T-helper 17 cell (primary cell): ENCODE measurements around the gene AP1M2. TPM values are rescaled to one million over a fixed set of nuclear protein-coding genes. Genes with fewer than 3 reads are reported as not detected.

ENCODE experiments used
- ATAC-seq: fragments of 150-1000 bp; cut with Tn5 transposase; 2 replicates; pipeline ENCODE4 v1.10.0; 2021; ENCODE audit warnings: mild to moderate bottlenecking, moderate library complexity
- DNase-seq, 3 donors: peaks; one replicate each; pipeline versions ENCODE4 v3.0.0 to v3.0.0-alpha.2; 2020 to 2021
- H3K9me3 ChIP-seq: one replicate; pipeline ENCODE4 v1.7.0; 2013; ENCODE audit warnings: low read length, mild to moderate bottlenecking; ENCODE audit not compliant: control insufficient read depth, poor library complexity, severe bottlenecking
- H3K27ac Mint-ChIP-seq: one replicate; pipeline ENCODE4 v1.8.0; 2022; ENCODE audit warnings: mild to moderate bottlenecking, moderate library complexity, mixed read lengths
- H3K27me3 Mint-ChIP-seq: one replicate; pipeline ENCODE4 v1.8.0; 2022; ENCODE audit warnings: mixed read lengths
- H3K36me3 Mint-ChIP-seq: one replicate; pipeline ENCODE4 v1.8.0; 2022; ENCODE audit warnings: low read depth, mixed read lengths
- H3K4me1 Mint-ChIP-seq: one replicate; pipeline ENCODE4 v1.8.0; 2022; ENCODE audit warnings: mild to moderate bottlenecking, mixed read lengths
- H3K4me3 Mint-ChIP-seq: one replicate; pipeline ENCODE4 v1.8.0; 2022; ENCODE audit warnings: mild to moderate bottlenecking, moderate library complexity, mixed read lengths
- total RNA-seq, 4 donors: library from RNA in 2 of 4; stranded (reverse) in 2 of 4; gene quantifications; one replicate each; pipeline ENCODE4 v1.2.3 and lab custom pipeline; 2022 to 2026

Gene AP1M2
- 1 to 10 TPM in 1 of 2 donors, not detected in 1; 2.0 TPM for total RNA-seq
- 0 to 0.08 reads per million in 2 donors for total RNA-seq (lab: John Stamatoyannopoulos, UW)

- Mint-ChIP-seq H3K4me3 (no peak within 1 kb of the TSS), H3K4me1 (peaks cover 11% of the 10 kb centered on the region), H3K27me3 (no peaks in the 10 kb centered on the region), H3K27ac (no peak within 1 kb of the TSS), H3K36me3 (no peaks in the 10 kb centered on the region)
- H3K9me3 ChIP-seq = no peaks in the 10 kb centered on the region
- DNase-seq (no peak), ATAC-seq (no peak)
Observed at GRCh38 chr19:10587022-10587838, at the start of gene AP1M2. TSS of gene AP1M2 (minus strand) at chr19:10587312. CDS start at chr19:10587231, 81 bp downstream.

- Mint-ChIP-seq H3K4me3 (no peak overlapping the region), H3K36me3 (peaks cover 14% of the 10 kb centered on the region), H3K27ac (peak overlapping the region; percentile 24), H3K27me3 (no peaks in the 10 kb centered on the region), H3K4me1 (peaks cover 4% of the 10 kb centered on the region)
- H3K9me3 ChIP-seq = no peaks in the 10 kb centered on the region
- no peak for DNase-seq
- ATAC-seq = no peak
Observed at GRCh38 chr19:10636304-10636972, 49.3 kb upstream of the AP1M2 start.

DNA sequence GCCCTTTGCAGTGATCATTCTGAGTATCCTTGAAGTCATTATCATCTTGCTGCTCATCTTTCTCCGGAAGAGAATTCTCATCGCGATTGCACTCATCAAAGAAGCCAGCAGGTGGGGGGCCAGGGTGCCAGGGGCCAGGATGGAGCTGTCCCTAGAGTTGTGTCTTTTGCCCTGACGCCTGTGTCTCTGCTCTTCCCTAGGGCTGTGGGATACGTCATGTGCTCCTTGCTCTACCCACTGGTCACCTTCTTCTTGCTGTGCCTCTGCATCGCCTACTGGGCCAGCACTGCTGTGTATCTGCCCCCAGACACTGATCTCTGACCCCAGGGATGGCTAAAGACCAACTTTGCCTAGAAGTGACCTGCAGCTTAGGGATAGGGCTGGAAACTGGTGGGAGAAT, 47.9 kb upstream of the AP1M2 start:
- Mint-ChIP-seq H3K4me1 (peaks cover 2% of the 10 kb centered on the region), H3K4me3 (no peak overlapping the region), H3K36me3 (peaks cover 14% of the 10 kb centered on the region), H3K27me3 (no peaks in the 10 kb centered on the region), H3K27ac (no peak overlapping the region)
- no peaks in the 10 kb centered on the region for H3K9me3 ChIP-seq
- DNase-seq (no peak), ATAC-seq (no peak)

DNA sequence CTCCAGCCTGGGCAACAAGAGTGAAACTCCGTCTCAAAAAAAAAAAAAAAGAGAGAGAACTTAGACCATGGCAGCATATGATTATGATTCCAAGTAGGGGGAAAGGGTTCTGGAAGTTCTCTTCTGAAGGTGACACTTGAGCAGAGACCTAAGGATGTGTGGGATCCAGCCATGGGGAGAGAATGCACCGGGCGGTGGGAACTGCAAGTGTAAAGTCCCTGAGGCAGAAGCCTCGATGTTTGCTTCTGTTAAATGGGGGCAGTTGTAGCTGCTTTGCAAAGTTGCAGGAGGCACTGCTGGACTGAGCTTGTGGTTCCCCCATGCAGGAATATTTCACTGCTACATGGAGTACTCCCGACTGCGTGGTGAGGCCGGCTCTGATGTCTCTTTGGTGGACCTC, 47.3 kb upstream of the AP1M2 start:
- H3K36me3 Mint-ChIP-seq = peaks cover 14% of the 10 kb centered on the region

DNA sequence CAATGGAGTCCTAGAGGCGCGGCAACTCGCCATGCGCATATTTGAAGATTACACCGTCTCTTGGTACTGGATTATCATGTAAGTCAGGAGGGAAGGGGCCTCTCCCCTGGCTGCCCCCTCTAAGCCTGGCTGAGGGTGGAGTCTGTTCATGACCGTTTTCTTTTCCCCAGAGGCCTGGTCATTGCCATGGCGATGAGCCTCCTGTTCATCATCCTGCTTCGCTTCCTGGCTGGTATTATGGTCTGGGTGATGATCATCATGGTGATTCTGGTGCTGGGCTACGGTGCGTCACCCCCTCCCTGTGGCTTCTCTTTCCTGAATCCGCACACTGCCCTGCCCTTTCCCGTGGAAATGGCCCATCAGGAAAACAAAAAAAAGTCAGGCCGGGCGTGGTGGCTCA, 44.8 kb upstream of the AP1M2 start:
- H3K27ac Mint-ChIP-seq = no peak overlapping the region
- no peaks in the 10 kb centered on the region for H3K9me3 ChIP-seq
- ATAC-seq (no peak), DNase-seq (no peak)
- H3K36me3 Mint-ChIP-seq = peaks cover 9% of the 10 kb centered on the region
- H3K4me1 Mint-ChIP-seq = peaks cover 4% of the 10 kb centered on the region
- no peaks in the 10 kb centered on the region for H3K27me3 Mint-ChIP-seq
- no peak overlapping the region for H3K4me3 Mint-ChIP-seq

More for the DNA sequence above, 47.3 kb upstream of the AP1M2 start:
- ATAC-seq = no peak
- no peak for DNase-seq
- H3K9me3 ChIP-seq = no peaks in the 10 kb centered on the region
- Mint-ChIP-seq H3K27me3 (no peaks in the 10 kb centered on the region), H3K4me3 (no peak overlapping the region), H3K4me1 (peaks cover 2% of the 10 kb centered on the region), H3K27ac (no peak overlapping the region)

- H3K27me3 Mint-ChIP-seq = no peaks in the 10 kb centered on the region
- peaks cover 37% of the 10 kb centered on the region for H3K4me1 Mint-ChIP-seq
- H3K27ac Mint-ChIP-seq = no peak overlapping the region
- H3K4me3 Mint-ChIP-seq = no peak overlapping the region
- peaks cover 2% of the 10 kb centered on the region for H3K36me3 Mint-ChIP-seq
- DNase-seq = no peak
- no peak for ATAC-seq
- no peaks in the 10 kb centered on the region for H3K9me3 ChIP-seq
Observed at GRCh38 chr19:10625762-10626138, 38.6 kb upstream of the AP1M2 start.

- Mint-ChIP-seq H3K4me3 (peak within 1 kb of the TSS; percentile 67), H3K36me3 (peaks cover 2% of the 10 kb centered on the region), H3K4me1 (peaks cover 41% of the 10 kb centered on the region), H3K27ac (peak within 1 kb of the TSS; percentile 89), H3K27me3 (no peaks in the 10 kb centered on the region)
- no peak for DNase-seq
- H3K9me3 ChIP-seq = no peaks in the 10 kb centered on the region
- ATAC-seq = no peak
Observed at GRCh38 chr19:10625003-10625761, 38.1 kb upstream of the AP1M2 start, which contains the start of gene SLC44A2. TSS of gene SLC44A2 (plus strand) at chr19:10625553. CDS start at chr19:10625634, 81 bp downstream.

GRCh38 chr19:10624585-10624984, 37.5 kb upstream of the AP1M2 start:
- Mint-ChIP-seq H3K4me3 (peak overlapping the region; percentile 67), H3K4me1 (peaks cover 41% of the 10 kb centered on the region), H3K27ac (peak overlapping the region; percentile 89), H3K36me3 (peaks cover 2% of the 10 kb centered on the region), H3K27me3 (no peaks in the 10 kb centered on the region)
- ATAC-seq = peak; percentile 87
- H3K9me3 ChIP-seq = no peaks in the 10 kb centered on the region
- DNase-seq = no peak

DNA sequence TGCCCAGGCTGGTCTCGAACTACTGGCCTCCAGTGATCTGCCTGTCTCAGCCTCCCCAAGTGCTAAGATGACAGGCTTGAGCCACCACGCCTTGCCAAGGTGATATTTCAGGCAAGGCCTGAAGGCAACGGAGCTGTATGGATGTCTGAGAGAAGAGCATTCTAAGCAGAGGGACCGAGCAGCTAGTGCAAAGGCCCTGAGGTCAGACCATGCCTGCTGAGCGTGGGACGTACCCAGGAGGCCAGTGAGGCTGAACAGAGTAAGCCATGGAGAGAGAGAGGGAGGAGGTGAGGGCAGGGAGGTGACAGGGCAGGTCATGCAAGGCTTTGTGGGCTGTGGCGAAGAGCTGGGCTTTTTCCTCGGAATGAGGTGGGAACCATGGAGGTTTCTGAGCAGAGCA, 34.9 kb upstream of the AP1M2 start:
- no peak for ATAC-seq
- no peaks in the 10 kb centered on the region for H3K27me3 Mint-ChIP-seq
- DNase-seq = no peak
- peak overlapping the region; percentile 55 for H3K4me3 Mint-ChIP-seq
- H3K4me1 Mint-ChIP-seq = peaks cover 42% of the 10 kb centered on the region
- no peaks in the 10 kb centered on the region for H3K9me3 ChIP-seq
- H3K36me3 Mint-ChIP-seq = peaks cover 2% of the 10 kb centered on the region
- peak overlapping the region; percentile 49 for H3K27ac Mint-ChIP-seq

- H3K4me1 Mint-ChIP-seq = peaks cover 40% of the 10 kb centered on the region
- ATAC-seq (no peak), DNase-seq (no peak)
- H3K4me3 Mint-ChIP-seq = no peak overlapping the region
- peaks cover 2% of the 10 kb centered on the region for H3K36me3 Mint-ChIP-seq
- no peaks in the 10 kb centered on the region for H3K9me3 ChIP-seq
- H3K27ac Mint-ChIP-seq = peak overlapping the region; percentile 89
- no peaks in the 10 kb centered on the region for H3K27me3 Mint-ChIP-seq
Observed at GRCh38 chr19:10620786-10621185, 33.7 kb upstream of the AP1M2 start.

GRCh38 chr19:10618846-10619245, 31.7 kb upstream of the AP1M2 start:
- Mint-ChIP-seq H3K27me3 (no peaks in the 10 kb centered on the region), H3K27ac (no peak overlapping the region), H3K4me3 (no peak overlapping the region), H3K4me1 (peaks cover 33% of the 10 kb centered on the region), H3K36me3 (peaks cover 2% of the 10 kb centered on the region)
- no peak for DNase-seq
- no peaks in the 10 kb centered on the region for H3K9me3 ChIP-seq
- no peak for ATAC-seq

- H3K27ac Mint-ChIP-seq = no peak overlapping the region
- DNase-seq (no peak), ATAC-seq (no peak)
- H3K4me1 Mint-ChIP-seq = peaks cover 33% of the 10 kb centered on the region
- H3K9me3 ChIP-seq = no peaks in the 10 kb centered on the region
- H3K4me3 Mint-ChIP-seq = no peak overlapping the region
- no peaks in the 10 kb centered on the region for H3K27me3 Mint-ChIP-seq
- peaks cover 2% of the 10 kb centered on the region for H3K36me3 Mint-ChIP-seq
Observed at GRCh38 chr19:10617409-10618121, 30.5 kb upstream of the AP1M2 start.
